ENCODE data around the gene C11orf91.
"Not testable (repeated sequence)": the region's sequence is repeated elsewhere in the genome, so short reads cannot be mapped to it uniquely, and the experiment has no call there.

The C11orf91 gene

DNA sequence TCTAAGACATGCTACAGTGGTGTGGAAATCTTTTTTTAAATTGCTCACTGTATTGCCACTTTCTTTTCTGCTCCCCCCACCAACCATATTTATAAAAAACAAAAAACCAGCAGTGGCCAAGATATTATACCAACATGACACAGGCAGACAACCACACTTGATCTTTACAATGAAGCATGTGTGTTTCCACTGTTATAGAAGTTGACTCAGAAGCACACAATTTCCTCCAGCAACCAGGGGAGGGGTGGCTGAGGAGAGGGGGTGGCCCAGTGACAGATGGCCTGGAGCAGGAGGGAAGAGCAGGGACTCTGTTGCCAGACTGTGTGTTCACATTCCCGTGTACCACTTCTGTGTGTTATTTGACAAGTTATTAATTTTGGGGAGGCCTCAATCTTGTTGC, 20.8 kb upstream of the C11orf91 start:
- no peak for DNase-seq

DNA sequence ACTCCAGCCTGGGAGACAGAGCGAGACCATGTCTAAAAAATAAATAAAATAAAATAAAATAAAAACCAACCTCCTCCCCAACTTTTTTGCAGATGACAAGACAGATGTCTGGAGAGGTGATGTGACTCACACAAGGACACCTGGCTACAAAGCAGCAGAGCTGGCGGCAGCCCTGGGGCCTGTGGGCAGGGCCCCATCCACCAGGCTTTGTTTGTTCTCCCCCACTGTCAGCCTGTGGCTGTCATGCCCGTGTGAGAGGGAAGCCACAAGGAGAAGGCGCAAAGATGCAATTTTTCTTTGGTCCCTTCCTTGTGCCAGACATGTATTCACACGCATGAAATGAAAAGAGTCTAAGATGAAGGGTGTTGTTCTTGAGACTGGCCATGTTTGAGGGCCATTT, 19.0 kb upstream of the C11orf91 start:
- no peak for DNase-seq

GRCh38 chr11:33718440-33718839, 17.8 kb upstream of the C11orf91 start:
- no peak for DNase-seq

GRCh38 chr11:33716243-33716642, 15.6 kb upstream of the C11orf91 start:
- DNase-seq = no peak

DNA sequence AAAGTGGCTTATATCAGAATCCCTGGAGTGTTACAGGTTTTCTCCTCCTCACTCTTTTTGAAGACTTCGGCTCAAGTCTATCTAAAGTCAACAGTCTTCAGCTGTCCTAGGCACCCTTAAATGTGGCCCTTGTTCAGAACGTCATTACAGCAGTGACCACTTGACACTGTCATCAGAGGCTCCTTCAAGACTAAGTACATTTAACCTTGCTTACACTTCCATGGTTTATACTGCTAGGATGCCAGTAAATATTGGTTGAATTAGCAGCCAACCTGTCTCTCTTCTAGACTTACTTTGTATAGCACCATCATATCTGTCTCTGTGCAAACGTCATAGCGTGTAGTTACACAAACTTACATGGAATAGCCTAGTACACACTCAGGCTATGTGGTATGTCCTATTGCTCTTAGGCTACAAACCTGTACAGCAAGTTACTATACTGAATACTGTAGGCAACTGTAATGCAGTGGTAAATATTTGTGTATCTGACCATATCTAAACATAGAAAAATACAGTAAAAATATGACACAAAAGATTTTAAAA, 13.3 kb upstream of the C11orf91 start:
- DNase-seq = no peak

DNA sequence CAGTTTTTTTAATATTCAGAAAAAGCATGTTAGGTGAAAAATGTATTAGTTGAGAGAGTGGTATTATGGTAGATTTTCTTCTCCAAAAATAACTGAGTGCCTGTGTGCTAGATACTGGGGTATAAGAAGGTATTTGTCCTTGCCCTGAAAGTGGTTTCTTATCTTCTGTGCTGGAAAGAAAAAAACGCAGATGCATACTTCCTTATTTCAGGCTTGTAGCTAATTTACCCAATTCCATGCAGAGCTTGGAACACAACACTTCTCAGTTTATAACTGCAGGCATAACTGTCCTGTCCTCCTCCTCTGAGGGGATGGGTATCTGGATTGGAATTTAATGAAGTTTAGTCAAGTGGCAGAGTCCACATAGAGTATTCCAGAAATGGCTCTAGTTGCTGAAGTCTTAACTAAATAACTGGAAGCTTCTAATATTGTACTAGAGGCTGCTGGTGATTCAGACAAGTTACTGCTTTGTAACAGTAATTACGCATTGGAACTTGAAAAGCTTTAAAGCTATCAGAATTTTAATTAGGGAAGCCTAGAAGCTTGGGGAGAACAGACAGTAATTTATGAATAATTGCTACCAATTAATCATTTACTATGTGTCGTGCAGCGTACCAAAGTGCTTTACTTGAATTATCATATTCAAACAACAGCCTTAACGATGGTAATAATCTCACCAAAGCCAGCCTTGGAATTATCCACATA, 12.7 kb upstream of the C11orf91 start:
- no peak for DNase-seq

- no peak for DNase-seq
Observed at GRCh38 chr11:33712436-33712835, 11.8 kb upstream of the C11orf91 start.

DNA sequence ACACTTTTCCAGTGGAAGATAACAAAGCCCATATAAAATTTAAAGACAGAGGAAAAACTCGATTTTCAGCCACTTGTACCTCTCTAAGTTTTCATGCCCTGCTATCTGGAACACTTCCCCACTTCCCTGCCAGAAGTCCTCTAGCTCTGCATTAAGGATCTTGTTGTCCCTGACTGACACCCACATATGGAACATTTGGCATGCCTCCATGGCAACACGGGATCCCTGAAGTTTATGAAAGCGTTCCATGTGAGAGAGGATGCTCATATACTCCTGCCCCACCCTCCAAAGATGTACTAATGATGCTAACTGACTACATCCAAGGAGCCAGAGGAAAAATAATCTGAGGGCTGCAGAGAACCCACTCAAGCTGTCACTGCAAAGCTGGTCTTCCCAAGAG, 8.8 kb upstream of the C11orf91 start:
- DNase-seq = no peak

DNA sequence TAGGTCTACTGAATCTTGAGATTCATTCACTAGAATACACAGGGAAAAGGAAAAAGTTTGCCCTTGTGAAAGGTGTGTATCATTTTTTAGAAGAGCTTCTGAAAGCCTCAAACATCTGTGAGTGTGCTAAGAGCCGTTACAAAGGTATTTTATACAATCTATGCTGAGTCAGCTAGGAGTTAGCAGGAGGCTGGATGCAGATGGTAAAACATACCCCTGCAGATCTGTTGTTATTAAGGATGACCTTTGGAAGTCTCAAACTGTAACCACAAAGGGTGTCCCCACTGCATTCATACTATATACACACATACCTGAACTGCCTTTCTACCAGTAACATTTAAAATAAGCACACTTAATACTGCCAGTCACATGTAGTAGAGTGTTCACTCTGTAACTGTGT, 8.4 kb upstream of the C11orf91 start:
- DNase-seq = no peak

- not testable (repeated sequence) for DNase-seq
Observed at GRCh38 chr11:33707831-33708230, 7.2 kb upstream of the C11orf91 start.

- no peak for DNase-seq
Observed at GRCh38 chr11:33706966-33707365, 6.3 kb upstream of the C11orf91 start.

- DNase-seq = no peak
Observed at GRCh38 chr11:33706546-33706945, 5.9 kb upstream of the C11orf91 start.

DNA sequence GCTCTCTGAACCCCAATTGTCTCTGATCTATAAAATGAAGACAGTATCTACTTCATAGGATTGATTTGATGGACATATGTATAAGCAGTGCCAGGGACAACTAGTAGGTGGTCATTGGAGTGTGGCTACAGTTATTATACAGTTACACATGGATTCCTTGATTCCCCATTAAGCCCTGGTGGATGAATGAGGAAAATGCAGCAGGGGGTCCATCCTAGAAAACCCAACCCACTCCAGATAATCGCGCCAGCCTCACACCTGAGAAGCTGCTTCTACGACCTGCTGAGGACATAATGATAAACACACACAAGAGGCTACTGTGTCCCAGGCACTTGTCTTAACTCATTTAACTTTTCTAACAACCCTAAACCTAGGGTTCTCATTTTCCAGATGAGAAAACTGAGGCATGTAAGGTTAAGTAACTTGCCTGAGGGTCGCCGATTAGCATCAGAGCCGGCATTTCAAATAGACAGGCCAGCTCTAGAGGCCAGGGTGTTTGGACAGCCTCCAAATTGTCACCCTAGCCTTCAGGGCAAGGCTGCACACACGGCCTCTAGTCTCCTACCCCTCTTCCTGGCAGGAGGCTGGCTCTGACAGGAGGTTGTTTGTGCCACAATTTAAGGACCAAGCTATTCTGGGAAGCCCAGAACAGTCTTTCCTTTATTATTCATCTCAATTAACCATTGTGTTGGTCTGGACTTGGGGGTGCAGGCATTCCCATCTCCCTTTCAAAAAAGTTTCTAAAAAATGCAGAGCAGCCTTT, 3.8 kb upstream of the C11orf91 start:
- DNase-seq = no peak

- DNase-seq = no peak
Observed at GRCh38 chr11:33703788-33704187, 3.2 kb upstream of the C11orf91 start.

DNA sequence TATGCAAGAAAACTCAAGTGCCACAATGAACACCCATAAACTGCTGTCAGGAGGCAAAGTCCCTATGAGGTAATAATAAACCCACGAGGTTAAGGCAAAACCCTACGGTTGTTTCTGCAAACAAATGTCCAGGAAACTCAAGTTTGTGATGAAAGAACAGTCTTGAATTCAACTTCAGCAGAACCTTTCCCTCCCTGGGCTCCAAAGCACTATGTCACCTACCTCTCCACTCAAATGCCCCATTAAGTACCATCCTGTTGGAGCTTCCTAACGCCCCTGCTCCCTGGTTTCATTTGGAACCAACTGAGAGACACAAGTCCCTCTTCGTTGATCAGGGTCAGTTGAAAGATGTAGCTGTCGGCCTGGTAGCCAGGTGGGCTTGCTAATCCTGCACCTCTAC, 2.6 kb upstream of the C11orf91 start:
- DNase-seq = no peak

- no peak for DNase-seq
Observed at GRCh38 chr11:33701302-33702230, 940 bp upstream of the C11orf91 start.

DNA sequence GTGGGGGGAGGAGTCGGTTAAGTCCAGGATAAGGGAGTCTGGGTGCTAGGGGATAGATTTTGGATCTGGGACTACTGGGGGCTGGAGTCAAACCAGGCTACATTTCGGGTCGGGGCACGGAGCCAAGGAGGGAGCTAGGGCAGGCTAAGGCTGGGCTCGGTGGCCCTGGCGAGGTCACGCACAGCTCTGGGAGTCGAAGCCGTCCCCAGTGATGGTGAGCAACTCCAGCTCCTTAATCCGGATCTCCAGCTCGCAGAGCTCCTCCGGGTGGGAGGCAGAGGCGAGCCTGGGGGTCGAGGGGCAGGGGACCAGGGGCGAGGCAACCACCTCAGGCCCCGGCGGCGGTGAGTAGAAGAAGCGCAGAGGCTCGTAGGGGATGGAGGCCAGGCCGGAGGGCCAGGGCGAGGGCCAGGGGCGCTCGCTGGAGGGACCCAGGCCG, 544 bp downstream of the C11orf91 start:
- no peak for DNase-seq

GRCh38 chr11:33699515-33700062, 1.0 kb downstream of the C11orf91 start:
- DNase-seq = no peak

- DNase-seq = no peak
Observed at GRCh38 chr11:33698921-33699320, 1.7 kb downstream of the C11orf91 start.

DNA sequence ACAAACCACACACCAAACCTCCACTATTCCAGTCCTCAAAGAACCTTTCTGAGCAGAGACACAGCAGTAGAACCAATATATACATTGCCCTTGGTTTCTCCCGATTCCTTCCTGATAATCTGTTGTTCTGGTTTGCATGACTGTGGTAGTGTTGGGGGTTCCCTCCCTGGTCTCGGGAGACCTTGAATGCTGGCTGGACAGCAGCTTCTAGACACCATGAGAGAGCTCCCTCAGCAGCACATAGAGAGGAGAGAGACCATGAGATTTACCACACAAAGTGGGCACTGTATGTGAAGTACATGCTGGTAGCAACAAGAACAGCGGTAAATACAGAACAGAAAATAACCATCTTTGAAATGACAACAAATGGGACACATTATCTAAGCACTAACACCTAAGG, 2.6 kb downstream of the C11orf91 start:
- DNase-seq = no peak

- DNase-seq = no peak
Observed at GRCh38 chr11:33696931-33697638, 3.5 kb downstream of the C11orf91 start.

GRCh38 chr11:33696411-33696810, 4.2 kb downstream of the C11orf91 start:
- no peak for DNase-seq

Data from activated gamma-delta T cell treated with Interleukin-2 at 50 U/mL for 16 hours (primary cell).